DOHH2 (cell line): Measurements from ENCODE around the gene ATP6V0A4.

Experiments
- H3F3A ChIP-seq: fragments of 200-600 bp; sonication (generic), shearing (Covaris generic); 2 replicates; pipeline ENCODE4 v1.6.0; 2016; ENCODE audit warnings: antibody characterized with exemption, mild to moderate bottlenecking; ENCODE audit not compliant: control insufficient read depth, insufficient read depth
- H3K27ac ChIP-seq: fragments of 200-600 bp; sonication (generic); 2 replicates; pipeline ENCODE4 v1.5.1; 2014; ENCODE audit warnings: low read depth, mild to moderate bottlenecking, low read length, moderate library complexity
- H3K27me3 ChIP-seq: fragments of 200-600 bp; sonication (generic); 2 replicates; pipeline ENCODE4 v1.6.1; 2014; ENCODE audit warnings: mild to moderate bottlenecking, low read length, mixed read lengths; ENCODE audit not compliant: control insufficient read depth
- H3K36me3 ChIP-seq: fragments of 200-600 bp; sonication (generic); 2 replicates; pipeline ENCODE4 v1.6.1; 2014; ENCODE audit warnings: mild to moderate bottlenecking, low read length, moderate library complexity, mixed read lengths; ENCODE audit not compliant: control insufficient read depth
- H3K4me1 ChIP-seq: fragments of 200-600 bp; sonication (generic); 2 replicates; pipeline ENCODE4 v1.6.1; 2014; ENCODE audit warnings: mild to moderate bottlenecking, low read length, mixed read lengths; ENCODE audit not compliant: control insufficient read depth
- H3K4me2 ChIP-seq: fragments of 200-600 bp; sonication (generic); 2 replicates; pipeline ENCODE4 v1.6.0; 2014; ENCODE audit warnings: mild to moderate bottlenecking, low read length, moderate library complexity
- H3K4me3 ChIP-seq: fragments of 200-600 bp; sonication (generic); 2 replicates; pipeline ENCODE4 v1.5.1; 2014; ENCODE audit warnings: mild to moderate bottlenecking, low read length, mixed read lengths
- H3K79me2 ChIP-seq: fragments of 200-600 bp; sonication (generic); 2 replicates; pipeline ENCODE4 v1.6.1; 2014; ENCODE audit warnings: mild to moderate bottlenecking, low read length, mixed read lengths; ENCODE audit not compliant: control insufficient read depth
- H3K9me2 ChIP-seq: fragments of 200-600 bp; sonication (generic); replicated peaks from 2 replicates; pipeline ENCODE4 v1.6.1; 2014; ENCODE audit warnings: mild to moderate bottlenecking, low read length, mixed read lengths; ENCODE audit not compliant: control insufficient read depth
- H3K9me3 ChIP-seq: fragments of 200-600 bp; sonication (generic); 2 replicates; pipeline ENCODE4 v1.6.1; 2014; ENCODE audit warnings: antibody characterized with exemption, low read length, mixed read lengths; ENCODE audit not compliant: control insufficient read depth, insufficient read depth
- H4K20me1 ChIP-seq: fragments of 200-600 bp; sonication (generic); 2 replicates; pipeline ENCODE4 v1.6.0; 2014; ENCODE audit warnings: low read depth, mild to moderate bottlenecking, antibody characterized with exemption, low read length, moderate library complexity; ENCODE audit not compliant: control insufficient read depth, insufficient read depth
- CTCF ChIP-seq: fragments of 200-600 bp; sonication (generic); IDR thresholded peaks from one replicate; pipeline ENCODE4 v1.5.1; 2014; ENCODE audit warnings: antibody characterized with exemption, mild to moderate bottlenecking, low read depth, low read length; ENCODE audit not compliant: poor library complexity, severe bottlenecking
- EZH2phosphoT487 ChIP-seq: fragments of 200-600 bp; sonication (generic); IDR thresholded peaks from 2 replicates; pipeline ENCODE4 v1.6.1; 2017; ENCODE audit warnings: borderline replicate concordance, mild to moderate bottlenecking, antibody characterized with exemption, low read length, moderate library complexity, mixed read lengths

Gene ATP6V0A4

GRCh38 chr7:138663725-138664710, 134.0 kb downstream of the ATP6V0A4 start:
- Histone ChIP-seq H3K4me2 (no peak overlapping the region), H4K20me1 (no peaks in the 10 kb centered on the region), H3K36me3 (no peaks in the 10 kb centered on the region), H3F3A (no peaks in the 10 kb centered on the region), H3K9me3 (no peaks in the 10 kb centered on the region), H3K4me1 (no peaks in the 10 kb centered on the region), H3K27ac (no peak overlapping the region), H3K4me3 (no peak overlapping the region), H3K9me2 (no peaks in the 10 kb centered on the region), H3K79me2 (no peaks in the 10 kb centered on the region), H3K27me3 (no peaks in the 10 kb centered on the region)
- TF ChIP-seq EZH2phosphoT487 (no peak), CTCF (no peak)

GRCh38 chr7:138662991-138663320, 135.0 kb downstream of the ATP6V0A4 start:
- TF ChIP-seq EZH2phosphoT487 (no peak), CTCF (no peak)

GRCh38 chr7:138662076-138662990, 135.7 kb downstream of the ATP6V0A4 start:
- no peaks in the 10 kb centered on the region for H3K9me3 ChIP-seq
- H3F3A ChIP-seq, result no peaks in the 10 kb centered on the region
- H3K79me2 ChIP-seq, result no peaks in the 10 kb centered on the region
- no peak overlapping the region for H3K4me3 ChIP-seq
- H3K4me2 ChIP-seq, result no peak overlapping the region
- no peaks in the 10 kb centered on the region for H3K36me3 ChIP-seq
- TF ChIP-seq EZH2phosphoT487 (no peak), CTCF (no peak)
- no peaks in the 10 kb centered on the region for H3K9me2 ChIP-seq
- no peak overlapping the region for H3K27ac ChIP-seq
- H3K27me3 ChIP-seq, result no peaks in the 10 kb centered on the region
- H3K4me1 ChIP-seq, result no peaks in the 10 kb centered on the region
- H4K20me1 ChIP-seq, result no peaks in the 10 kb centered on the region

More at GRCh38 chr7:138662991-138663320, 135.0 kb downstream of the ATP6V0A4 start:
- Histone ChIP-seq H3F3A (no peaks in the 10 kb centered on the region), H3K79me2 (no peaks in the 10 kb centered on the region), H3K36me3 (no peaks in the 10 kb centered on the region), H3K4me3 (no peak overlapping the region), H4K20me1 (no peaks in the 10 kb centered on the region), H3K27ac (no peak overlapping the region), H3K27me3 (no peaks in the 10 kb centered on the region), H3K4me1 (no peaks in the 10 kb centered on the region), H3K9me3 (no peaks in the 10 kb centered on the region), H3K4me2 (no peak overlapping the region), H3K9me2 (no peaks in the 10 kb centered on the region)
